ENCODE measurements around the gene PIEZO2.
A peak's percentile ranks its signal among the peaks of the same experiment; 100 is the strongest.

PIEZO2 gene

DNA sequence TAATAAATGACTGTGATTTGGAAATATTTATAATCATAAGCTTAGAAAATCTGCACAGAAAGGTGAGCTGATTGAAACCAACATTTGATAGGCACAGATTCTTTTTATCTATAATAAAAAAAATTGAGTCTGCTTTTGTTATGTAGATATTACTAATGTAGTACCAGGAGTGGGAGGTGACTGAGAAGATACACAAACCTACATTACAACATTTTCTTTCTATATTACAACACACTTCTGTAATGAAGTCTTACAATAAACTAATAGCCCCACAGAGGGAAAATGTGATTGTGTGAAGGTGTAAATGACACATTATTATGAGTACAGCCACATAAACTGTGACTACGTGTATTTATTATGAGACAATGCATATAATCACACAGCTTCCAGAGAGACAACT, 241.6 kb downstream of the PIEZO2 start:
- DNase-seq = no peak
- H2AFZ ChIP-seq (ENCODE audit: low read depth, low read length) = no peak overlapping the region
- H3K4me1 ChIP-seq (ENCODE audit: control insufficient read depth, insufficient read depth, low read depth, low read length) = no peaks in the 10 kb centered on the region
- no peak overlapping the region for H3K14ac ChIP-seq (ENCODE audit: low read length in 2 of 2)
- H3K79me1 ChIP-seq (replicated peaks; ENCODE audit: low read length, poor library complexity, severe bottlenecking) = no peaks in the 10 kb centered on the region
- H3K9me3 ChIP-seq (ENCODE audit: control insufficient read depth, low read length) = no peaks in the 10 kb centered on the region
- H3K4me3 ChIP-seq (ENCODE audit: insufficient read depth in 1 of 2, low read depth in 1 of 2, low read length in 2 of 2) = no peak overlapping the region
- no peak overlapping the region for H3K18ac ChIP-seq (ENCODE audit: low read depth in 1 of 2, low read length in 2 of 2)
- H3K9ac ChIP-seq (ENCODE audit: low read length) = no peak overlapping the region
- no peak overlapping the region for H2BK5ac ChIP-seq (ENCODE audit: low read depth, low read length, poor library complexity, severe bottlenecking)
- WGBS = no CpG with 5 or more reads among the region's 1 CpG
- no peaks in the 10 kb centered on the region for H3K36me3 ChIP-seq (ENCODE audit: control insufficient read depth in 1 of 2, insufficient read depth in 2 of 2, low read depth in 1 of 2, low read length in 2 of 2)
- H4K91ac ChIP-seq (ENCODE audit: low read length) = no peak overlapping the region
- no peak overlapping the region for H2BK12ac ChIP-seq (ENCODE audit: low read length in 2 of 2)
- no peak overlapping the region for H3K4me2 ChIP-seq (ENCODE audit: low read length, poor library complexity, severe bottlenecking)
- H3K27me3 ChIP-seq (ENCODE audit: control insufficient read depth in 1 of 2, insufficient read depth in 1 of 2, low read length in 2 of 2) = no peaks in the 10 kb centered on the region
- H2AK5ac ChIP-seq (ENCODE audit: low read length, severe bottlenecking) = no peak overlapping the region
- no peak overlapping the region for H2BK120ac ChIP-seq (ENCODE audit: low read depth, low read length)
- no peak overlapping the region for H3K27ac ChIP-seq (ENCODE audit: low read length, poor library complexity, severe bottlenecking)
- no peak overlapping the region for H3K23ac ChIP-seq (ENCODE audit: low read length in 2 of 2)
- no peak overlapping the region for H3K4ac ChIP-seq (ENCODE audit: low read depth in 1 of 2, low read length in 2 of 2)
- no peak overlapping the region for H2BK15ac ChIP-seq (ENCODE audit: low read depth, poor library complexity, severe bottlenecking)
- no peak overlapping the region for H4K8ac ChIP-seq (ENCODE audit: low read length)

- no peak overlapping the region for H3K27ac ChIP-seq (ENCODE audit: low read length, poor library complexity, severe bottlenecking)
- peaks cover 2% of the 10 kb centered on the region for H3K4me1 ChIP-seq (ENCODE audit: control insufficient read depth, insufficient read depth, low read depth, low read length)
- H3K79me1 ChIP-seq (replicated peaks; ENCODE audit: low read length, poor library complexity, severe bottlenecking) = no peaks in the 10 kb centered on the region
- H2AFZ ChIP-seq (ENCODE audit: low read depth, low read length) = no peak overlapping the region
- no peak overlapping the region for H3K23ac ChIP-seq (ENCODE audit: low read length in 2 of 2)
- peaks cover 0 to 4% of the 10 kb centered on the region in 2 experiments for H3K27me3 ChIP-seq (ENCODE audit: control insufficient read depth in 1 of 2, insufficient read depth in 1 of 2, low read length in 2 of 2)
- H3K18ac ChIP-seq (ENCODE audit: low read depth in 1 of 2, low read length in 2 of 2) = peak overlapping the region in 1 of 2 experiments; percentile 50
- DNase-seq = no peak
- no peak overlapping the region for H2BK5ac ChIP-seq (ENCODE audit: low read depth, low read length, poor library complexity, severe bottlenecking)
- no peak overlapping the region for H3K4ac ChIP-seq (ENCODE audit: low read depth in 1 of 2, low read length in 2 of 2)
- H2BK15ac ChIP-seq (ENCODE audit: low read depth, poor library complexity, severe bottlenecking) = no peak overlapping the region
- no peak overlapping the region for H2AK5ac ChIP-seq (ENCODE audit: low read length, severe bottlenecking)
- 96% methylated on average over 1 of the region's 2 CpGs for WGBS
- no peak overlapping the region for H2BK120ac ChIP-seq (ENCODE audit: low read depth, low read length)
- H3K4me3 ChIP-seq (ENCODE audit: insufficient read depth in 1 of 2, low read depth in 1 of 2, low read length in 2 of 2) = no peak overlapping the region
- H3K9ac ChIP-seq (ENCODE audit: low read length) = no peak overlapping the region
- H3K36me3 ChIP-seq (ENCODE audit: control insufficient read depth in 1 of 2, insufficient read depth in 2 of 2, low read depth in 1 of 2, low read length in 2 of 2) = no peaks in the 10 kb centered on the region
- no peak overlapping the region for H4K91ac ChIP-seq (ENCODE audit: low read length)
- no peak overlapping the region for H2BK12ac ChIP-seq (ENCODE audit: low read length in 2 of 2)
- H3K9me3 ChIP-seq (ENCODE audit: control insufficient read depth, low read length) = no peaks in the 10 kb centered on the region
- H3K14ac ChIP-seq (ENCODE audit: low read length in 2 of 2) = no peak overlapping the region
- H3K4me2 ChIP-seq (ENCODE audit: low read length, poor library complexity, severe bottlenecking) = no peak overlapping the region
- no peak overlapping the region for H4K8ac ChIP-seq (ENCODE audit: low read length)
These were observed 248.0 kb downstream of the PIEZO2 start for GRCh38 chr18:10901329-10901728.

DNA sequence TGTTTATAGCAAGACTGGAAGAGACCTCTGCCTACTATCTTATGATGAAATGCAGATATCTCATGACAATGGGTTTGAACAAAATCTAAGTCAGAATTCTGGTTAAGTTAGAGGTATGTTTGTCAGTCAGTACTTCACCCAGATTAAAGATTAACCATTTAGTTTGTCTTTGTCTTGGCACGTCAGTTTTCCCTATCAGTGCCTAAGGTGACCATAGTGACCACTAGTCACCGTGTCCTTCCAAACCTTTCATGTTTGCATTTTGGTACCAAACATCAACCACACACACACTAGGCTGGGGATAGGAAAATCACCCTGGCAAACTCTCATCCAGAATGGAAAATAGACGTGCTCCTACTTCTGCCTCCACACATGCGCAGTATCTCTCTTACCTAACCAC, 248.9 kb downstream of the PIEZO2 start:
- Histone ChIP-seq H3K4me2 (ENCODE audit: low read length, poor library complexity, severe bottlenecking) (no peak overlapping the region), H2BK15ac (ENCODE audit: low read depth, poor library complexity, severe bottlenecking) (no peak overlapping the region), H3K9me3 (ENCODE audit: control insufficient read depth, low read length) (no peaks in the 10 kb centered on the region), H4K8ac (ENCODE audit: low read length) (no peak overlapping the region), H3K27ac (ENCODE audit: low read length, poor library complexity, severe bottlenecking) (no peak overlapping the region), H2AK5ac (ENCODE audit: low read length, severe bottlenecking) (no peak overlapping the region), H3K79me1 (replicated peaks; ENCODE audit: low read length, poor library complexity, severe bottlenecking) (no peaks in the 10 kb centered on the region), H3K4me1 (ENCODE audit: control insufficient read depth, insufficient read depth, low read depth, low read length) (peaks cover 2% of the 10 kb centered on the region), H4K91ac (ENCODE audit: low read length) (no peak overlapping the region), H2BK120ac (ENCODE audit: low read depth, low read length) (no peak overlapping the region), H3K4me3 (ENCODE audit: insufficient read depth in 1 of 2, low read depth in 1 of 2, low read length in 2 of 2) (no peak overlapping the region), H2AFZ (ENCODE audit: low read depth, low read length) (no peak overlapping the region), H2BK12ac (ENCODE audit: low read length in 2 of 2) (no peak overlapping the region), H2BK5ac (ENCODE audit: low read depth, low read length, poor library complexity, severe bottlenecking) (no peak overlapping the region), H3K14ac (ENCODE audit: low read length in 2 of 2) (no peak overlapping the region), H3K36me3 (ENCODE audit: control insufficient read depth in 1 of 2, insufficient read depth in 2 of 2, low read depth in 1 of 2, low read length in 2 of 2) (no peaks in the 10 kb centered on the region), H3K27me3 (ENCODE audit: control insufficient read depth in 1 of 2, insufficient read depth in 1 of 2, low read length in 2 of 2) (peaks cover 0 to 4% of the 10 kb centered on the region in 2 experiments), H3K4ac (ENCODE audit: low read depth in 1 of 2, low read length in 2 of 2) (no peak overlapping the region), H3K23ac (ENCODE audit: low read length in 2 of 2) (no peak overlapping the region), H3K9ac (ENCODE audit: low read length) (no peak overlapping the region), H3K18ac (ENCODE audit: low read depth in 1 of 2, low read length in 2 of 2) (no peak overlapping the region)
- no peak for DNase-seq
- WGBS = 73% methylated on average over 4 of the region's 4 CpGs

GRCh38 chr18:10899481-10899880, 249.9 kb downstream of the PIEZO2 start:
- H3K4me3 ChIP-seq (ENCODE audit: insufficient read depth in 1 of 2, low read depth in 1 of 2, low read length in 2 of 2) = no peak overlapping the region
- DNase-seq = no peak

More at GRCh38 chr18:10899481-10899880, 249.9 kb downstream of the PIEZO2 start:
- peaks cover 0 to 4% of the 10 kb centered on the region in 2 experiments for H3K27me3 ChIP-seq (ENCODE audit: control insufficient read depth in 1 of 2, insufficient read depth in 1 of 2, low read length in 2 of 2)
- H3K9ac ChIP-seq (ENCODE audit: low read length) = no peak overlapping the region
- H3K9me3 ChIP-seq (ENCODE audit: control insufficient read depth, low read length) = no peaks in the 10 kb centered on the region
- no peak overlapping the region for H2BK120ac ChIP-seq (ENCODE audit: low read depth, low read length)
- no peak overlapping the region for H3K18ac ChIP-seq (ENCODE audit: low read depth in 1 of 2, low read length in 2 of 2)
- no peak overlapping the region for H3K23ac ChIP-seq (ENCODE audit: low read length in 2 of 2)
- no peak overlapping the region for H2BK15ac ChIP-seq (ENCODE audit: low read depth, poor library complexity, severe bottlenecking)
- H3K4me1 ChIP-seq (ENCODE audit: control insufficient read depth, insufficient read depth, low read depth, low read length) = peaks cover 2% of the 10 kb centered on the region
- H3K79me1 ChIP-seq (replicated peaks; ENCODE audit: low read length, poor library complexity, severe bottlenecking) = no peaks in the 10 kb centered on the region
- H2AFZ ChIP-seq (ENCODE audit: low read depth, low read length) = no peak overlapping the region
- H3K4me2 ChIP-seq (ENCODE audit: low read length, poor library complexity, severe bottlenecking) = no peak overlapping the region
- no peak overlapping the region for H2BK5ac ChIP-seq (ENCODE audit: low read depth, low read length, poor library complexity, severe bottlenecking)
- H2AK5ac ChIP-seq (ENCODE audit: low read length, severe bottlenecking) = no peak overlapping the region
- no peak overlapping the region for H4K91ac ChIP-seq (ENCODE audit: low read length)
- no peak overlapping the region for H2BK12ac ChIP-seq (ENCODE audit: low read length in 2 of 2)
- no peak overlapping the region for H3K27ac ChIP-seq (ENCODE audit: low read length, poor library complexity, severe bottlenecking)
- no peaks in the 10 kb centered on the region for H3K36me3 ChIP-seq (ENCODE audit: control insufficient read depth in 1 of 2, insufficient read depth in 2 of 2, low read depth in 1 of 2, low read length in 2 of 2)
- 95% methylated on average over 1 of the region's 1 CpG for WGBS
- H3K14ac ChIP-seq (ENCODE audit: low read length in 2 of 2) = no peak overlapping the region
- H4K8ac ChIP-seq (ENCODE audit: low read length) = no peak overlapping the region
- H3K4ac ChIP-seq (ENCODE audit: low read depth in 1 of 2, low read length in 2 of 2) = no peak overlapping the region

All from mesenchymal stem cell (in vitro differentiated cells and primary cell).